Glutamatergic neuron (in vitro differentiated cells): ENCODE data around the gene ZFYVE26. TPM values are rescaled to one million over a fixed set of nuclear protein-coding genes. Genes with fewer than 3 reads are reported as not detected.
"Not testable (repeated sequence)": the region's sequence is repeated elsewhere in the genome, so short reads cannot be mapped to it uniquely, and the experiment has no call there.

ENCODE experiments used
- DNase-seq: peaks from one replicate; pipeline ENCODE4 v3.0.0; 2022
- H3K27ac Mint-ChIP-seq: one replicate; pipeline ENCODE4 v1.8.0; 2020; ENCODE audit warnings: mild to moderate bottlenecking, mixed read lengths, inconsistent platforms; ENCODE audit not compliant: unreplicated experiment
- H3K27me3 Mint-ChIP-seq: one replicate; pipeline ENCODE4 v1.8.0; 2020; ENCODE audit warnings: mild to moderate bottlenecking, moderate library complexity, mixed read lengths, inconsistent platforms; ENCODE audit not compliant: unreplicated experiment
- H3K36me3 Mint-ChIP-seq: one replicate; pipeline ENCODE4 v1.8.0; 2020; ENCODE audit warnings: mild to moderate bottlenecking, mixed read lengths, inconsistent platforms; ENCODE audit not compliant: unreplicated experiment
- H3K4me1 Mint-ChIP-seq: one replicate; pipeline ENCODE4 v1.8.0; 2020; ENCODE audit warnings: mild to moderate bottlenecking, low read depth, mixed read lengths, inconsistent platforms; ENCODE audit not compliant: unreplicated experiment
- H3K4me3 Mint-ChIP-seq: one replicate; pipeline ENCODE4 v1.8.0; 2020; ENCODE audit warnings: mild to moderate bottlenecking, mixed read lengths, inconsistent platforms; ENCODE audit not compliant: unreplicated experiment
- H3K9me3 Mint-ChIP-seq: one replicate; pipeline ENCODE4 v1.8.0; 2020; ENCODE audit warnings: mild to moderate bottlenecking, moderate library complexity, mixed read lengths, inconsistent platforms; ENCODE audit not compliant: unreplicated experiment
- CTCF ChIP-seq: fragments of 200-600 bp; sonication (generic); IDR thresholded peaks from one replicate; pipeline ENCODE4 v1.5.0; 2021; ENCODE audit not compliant: partially characterized antibody, unreplicated experiment
- total RNA-seq: library from RNA; stranded (reverse); fragmentation: NEBNext Ultra II Directional; extraction: Animal tissue kit (Norgen Biotek cat#: 25700); gene quantifications from one replicate; pipeline ENCODE4 v1.2.1, GENCODE V29; 2021; ENCODE audit not compliant: unreplicated experiment

The ZFYVE26 gene
- total RNA-seq, 1 donor from 2014 or later, result 32.5 TPM

GRCh38 chr14:67722293-67722692, 94.1 kb downstream of the ZFYVE26 start:
- no peaks in the 10 kb centered on the region for H3K4me1 Mint-ChIP-seq
- H3K4me3 Mint-ChIP-seq, result no peak overlapping the region
- no peaks in the 10 kb centered on the region for H3K9me3 Mint-ChIP-seq
- TF ChIP-seq CTCF, result no peak
- DNase-seq, result no peak
- H3K27ac Mint-ChIP-seq, result no peak overlapping the region
- no peaks in the 10 kb centered on the region for H3K36me3 Mint-ChIP-seq
- no peaks in the 10 kb centered on the region for H3K27me3 Mint-ChIP-seq

GRCh38 chr14:67721875-67722274, 94.5 kb downstream of the ZFYVE26 start:
- Mint-ChIP-seq H3K36me3 (no peaks in the 10 kb centered on the region), H3K4me1 (no peaks in the 10 kb centered on the region), H3K4me3 (no peak overlapping the region), H3K9me3 (no peaks in the 10 kb centered on the region), H3K27me3 (no peaks in the 10 kb centered on the region), H3K27ac (no peak overlapping the region)
- no peak for DNase-seq
- TF ChIP-seq CTCF, result no peak

- Mint-ChIP-seq H3K27ac (no peak overlapping the region), H3K9me3 (no peaks in the 10 kb centered on the region)
Measured at GRCh38 chr14:67719866-67720265, 96.5 kb downstream of the ZFYVE26 start.

GRCh38 chr14:67719385-67719784, 97.0 kb downstream of the ZFYVE26 start:
- not testable (repeated sequence) for H3K27me3 Mint-ChIP-seq, H3K4me3 Mint-ChIP-seq, DNase-seq, H3K9me3 Mint-ChIP-seq, H3K36me3 Mint-ChIP-seq, H3K4me1 Mint-ChIP-seq, H3K27ac Mint-ChIP-seq

More at GRCh38 chr14:67719866-67720265, 96.5 kb downstream of the ZFYVE26 start:
- H3K36me3 Mint-ChIP-seq, result no peaks in the 10 kb centered on the region
- no peak overlapping the region for H3K4me3 Mint-ChIP-seq
- no peaks in the 10 kb centered on the region for H3K27me3 Mint-ChIP-seq
- no peak for TF ChIP-seq CTCF
- no peak for DNase-seq
- H3K4me1 Mint-ChIP-seq, result no peaks in the 10 kb centered on the region

GRCh38 chr14:67718265-67718664, 98.1 kb downstream of the ZFYVE26 start:
- TF ChIP-seq CTCF, result no peak
- DNase-seq, result no peak
- Mint-ChIP-seq H3K36me3 (no peaks in the 10 kb centered on the region), H3K9me3 (no peaks in the 10 kb centered on the region), H3K4me3 (no peak overlapping the region), H3K27me3 (no peaks in the 10 kb centered on the region), H3K4me1 (no peaks in the 10 kb centered on the region), H3K27ac (no peak overlapping the region)

GRCh38 chr14:67717048-67717447, 99.3 kb downstream of the ZFYVE26 start:
- no peaks in the 10 kb centered on the region for H3K27me3 Mint-ChIP-seq
- DNase-seq, result no peak
- H3K9me3 Mint-ChIP-seq, result no peaks in the 10 kb centered on the region
- no peaks in the 10 kb centered on the region for H3K36me3 Mint-ChIP-seq
- no peak overlapping the region for H3K4me3 Mint-ChIP-seq
- H3K4me1 Mint-ChIP-seq, result no peaks in the 10 kb centered on the region
- TF ChIP-seq CTCF, result no peak
- H3K27ac Mint-ChIP-seq, result no peak overlapping the region
